ENCODE measurements around the gene ZMIZ1.

ZMIZ1 gene

GRCh38 chr10:79238606-79239005 is 169.8 kb downstream of the ZMIZ1 start:
- no peak for DNase-seq

- peak; percentile 75 for DNase-seq
Observed at GRCh38 chr10:79239275-79239779, 170.6 kb downstream of the ZMIZ1 start.

GRCh38 chr10:79239924-79240581 is 171.3 kb downstream of the ZMIZ1 start:
- DNase-seq = no peak

GRCh38 chr10:79241629-79241989 is 172.8 kb downstream of the ZMIZ1 start:
- DNase-seq = no peak

GRCh38 chr10:79241990-79242619 is 173.3 kb downstream of the ZMIZ1 start:
- DNase-seq = peak; percentile 79

GRCh38 chr10:79242620-79243152 is 173.9 kb downstream of the ZMIZ1 start:
- peak; percentile 53 for DNase-seq

- peak; percentile 65 for DNase-seq
Observed at GRCh38 chr10:79243181-79244067, 174.7 kb downstream of the ZMIZ1 start.

GRCh38 chr10:79244068-79244442 is 175.3 kb downstream of the ZMIZ1 start:
- no peak for DNase-seq

GRCh38 chr10:79244841-79245504 is 176.2 kb downstream of the ZMIZ1 start:
- peak; percentile 52 for DNase-seq

GRCh38 chr10:79245539-79246208 is 176.9 kb downstream of the ZMIZ1 start:
- DNase-seq = no peak

GRCh38 chr10:79246209-79246581 is 177.4 kb downstream of the ZMIZ1 start:
- no peak for DNase-seq

- DNase-seq = no peak
Observed at GRCh38 chr10:79246606-79247275, 178.0 kb downstream of the ZMIZ1 start.

- no peak for DNase-seq
Observed at GRCh38 chr10:79247373-79248137, 178.8 kb downstream of the ZMIZ1 start.

GRCh38 chr10:79248341-79249185 is 179.8 kb downstream of the ZMIZ1 start:
- DNase-seq = peak; percentile 79

GRCh38 chr10:79249186-79250121 is 180.7 kb downstream of the ZMIZ1 start:
- DNase-seq = no peak

GRCh38 chr10:79250259-79250658 is 181.5 kb downstream of the ZMIZ1 start:
- DNase-seq = peak; percentile 76

- no peak for DNase-seq
Observed at GRCh38 chr10:79252450-79252849, 183.7 kb downstream of the ZMIZ1 start.

- DNase-seq = no peak
Observed at GRCh38 chr10:79252971-79253370, 184.2 kb downstream of the ZMIZ1 start.

- no peak for DNase-seq
Observed at GRCh38 chr10:79253704-79254103, 184.9 kb downstream of the ZMIZ1 start.
